Fibroblast of villous mesenchyme (primary cell): ENCODE measurements around the gene ANKIB1. TPM values are rescaled to one million over a fixed set of nuclear protein-coding genes. Genes with fewer than 3 reads are reported as not detected.
"Not testable (repeated sequence)": the region's sequence is repeated elsewhere in the genome, so short reads cannot be mapped to it uniquely, and the experiment has no call there.

Experiments used
- DNase-seq: peaks from one replicate; pipeline ENCODE4 v3.0.0-alpha.2; 2010; ENCODE audit warnings: low read depth
- H3K4me3 ChIP-seq: 2 replicates; pipeline ENCODE4 v1.5.1; 2011; ENCODE audit warnings: low read depth, mild to moderate bottlenecking, low read length
- total RNA-seq: library from RNA; depleted of rRNA; stranded (reverse); fragments of >200 nt; gene quantifications from 2 replicates; pipeline ENCODE4 v1.2.3, GENCODE V29; 2012
- TF ChIP-seq, protein P1 (sequence below): IDR thresholded peaks from 2 replicates; pipeline ENCODE4 v1.5.1; 2012; ENCODE audit warnings: low read depth, mild to moderate bottlenecking, low read length; ENCODE audit not compliant: insufficient read depth

ANKIB1 gene
- total RNA-seq, 1 donor, result 91.1 TPM

DNA sequence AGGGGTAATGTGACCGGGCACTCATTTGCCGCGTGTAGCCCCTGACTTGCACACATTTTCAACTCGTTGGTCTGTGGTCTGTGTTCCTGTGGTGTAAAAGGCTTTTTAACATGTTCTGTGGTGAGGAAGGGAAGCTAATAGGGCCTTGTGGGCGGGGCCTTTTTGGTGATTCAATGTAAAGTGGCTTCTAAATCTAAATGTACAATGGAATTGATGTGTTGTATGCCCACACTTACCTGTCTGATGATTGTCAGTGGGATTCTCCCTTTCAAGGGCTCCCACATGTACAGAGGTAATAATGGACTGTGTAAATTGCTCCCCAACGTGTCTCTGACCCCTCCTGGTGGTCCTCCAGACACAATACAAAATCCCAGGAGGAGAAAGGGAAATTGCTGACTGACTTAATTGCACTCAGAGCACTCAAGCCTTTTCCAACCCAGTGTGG, 158.4 kb downstream of the ANKIB1 start:
- TF ChIP-seq, protein P1, sequence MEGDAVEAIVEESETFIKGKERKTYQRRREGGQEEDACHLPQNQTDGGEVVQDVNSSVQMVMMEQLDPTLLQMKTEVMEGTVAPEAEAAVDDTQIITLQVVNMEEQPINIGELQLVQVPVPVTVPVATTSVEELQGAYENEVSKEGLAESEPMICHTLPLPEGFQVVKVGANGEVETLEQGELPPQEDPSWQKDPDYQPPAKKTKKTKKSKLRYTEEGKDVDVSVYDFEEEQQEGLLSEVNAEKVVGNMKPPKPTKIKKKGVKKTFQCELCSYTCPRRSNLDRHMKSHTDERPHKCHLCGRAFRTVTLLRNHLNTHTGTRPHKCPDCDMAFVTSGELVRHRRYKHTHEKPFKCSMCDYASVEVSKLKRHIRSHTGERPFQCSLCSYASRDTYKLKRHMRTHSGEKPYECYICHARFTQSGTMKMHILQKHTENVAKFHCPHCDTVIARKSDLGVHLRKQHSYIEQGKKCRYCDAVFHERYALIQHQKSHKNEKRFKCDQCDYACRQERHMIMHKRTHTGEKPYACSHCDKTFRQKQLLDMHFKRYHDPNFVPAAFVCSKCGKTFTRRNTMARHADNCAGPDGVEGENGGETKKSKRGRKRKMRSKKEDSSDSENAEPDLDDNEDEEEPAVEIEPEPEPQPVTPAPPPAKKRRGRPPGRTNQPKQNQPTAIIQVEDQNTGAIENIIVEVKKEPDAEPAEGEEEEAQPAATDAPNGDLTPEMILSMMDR, result peak; percentile 10
- no peak overlapping the region for H3K4me3 ChIP-seq
- DNase-seq, result no peak

DNA sequence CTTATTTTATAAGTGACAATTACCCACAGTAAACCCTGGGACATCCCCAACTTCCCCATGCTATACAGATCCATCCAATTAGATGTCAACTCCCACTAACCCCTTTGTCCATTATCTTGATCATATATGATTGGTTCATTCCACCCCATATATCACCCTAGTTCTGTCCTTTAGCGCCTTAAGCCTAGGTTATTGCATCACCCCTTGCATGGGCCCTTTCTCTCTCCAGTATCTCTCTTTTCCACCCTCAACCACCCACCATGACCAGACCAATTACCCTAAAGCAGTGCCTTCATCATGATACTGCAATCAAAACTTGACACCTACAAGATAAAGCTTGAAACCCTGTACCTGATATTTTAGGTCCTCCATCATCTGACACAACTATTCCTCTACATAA, 163.6 kb downstream of the ANKIB1 start:
- TF ChIP-seq, protein P1, result no peak
- H3K4me3 ChIP-seq, result no peak overlapping the region
- no peak for DNase-seq

DNA sequence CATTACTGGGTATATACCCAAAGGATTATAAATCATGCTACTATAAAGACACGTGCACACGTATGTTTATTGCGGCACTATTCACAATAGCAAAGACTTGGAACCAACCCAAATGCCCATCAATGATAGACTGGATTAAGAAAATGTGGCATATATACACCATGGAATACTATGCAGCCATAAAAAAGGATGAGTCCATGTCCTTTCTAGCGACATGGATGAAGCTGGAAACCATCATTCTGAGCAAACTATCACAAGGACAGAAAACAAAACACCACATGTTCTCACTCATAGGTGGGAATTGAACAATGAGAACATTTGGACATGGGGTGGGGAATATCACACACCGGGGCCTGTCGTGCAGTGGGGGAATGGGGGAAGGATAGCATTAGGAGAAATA, 164.4 kb downstream of the ANKIB1 start:
- H3K4me3 ChIP-seq, DNase-seq: not testable (repeated sequence)

DNA sequence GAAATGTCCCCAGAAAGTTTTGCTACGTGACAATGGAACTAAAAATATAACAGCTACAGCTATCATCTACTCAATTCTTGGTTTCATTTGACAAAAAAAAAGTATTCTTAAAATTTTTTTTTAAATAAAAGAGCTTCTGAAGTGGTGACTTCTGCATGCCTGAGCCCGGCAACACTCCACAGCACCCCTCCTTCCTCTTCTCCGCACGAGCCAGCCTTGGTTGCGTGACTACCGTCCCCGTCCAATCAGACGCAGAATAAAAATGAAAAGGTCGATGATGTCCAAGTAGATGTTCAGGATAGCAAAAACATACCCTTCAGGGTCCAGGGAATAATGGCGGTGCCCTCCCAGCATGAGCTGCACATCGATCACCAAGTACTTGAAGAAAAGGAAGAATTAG, 167.0 kb downstream of the ANKIB1 start:
- DNase-seq, result no peak
- no peak overlapping the region for H3K4me3 ChIP-seq
- TF ChIP-seq, protein P1, result no peak

DNA sequence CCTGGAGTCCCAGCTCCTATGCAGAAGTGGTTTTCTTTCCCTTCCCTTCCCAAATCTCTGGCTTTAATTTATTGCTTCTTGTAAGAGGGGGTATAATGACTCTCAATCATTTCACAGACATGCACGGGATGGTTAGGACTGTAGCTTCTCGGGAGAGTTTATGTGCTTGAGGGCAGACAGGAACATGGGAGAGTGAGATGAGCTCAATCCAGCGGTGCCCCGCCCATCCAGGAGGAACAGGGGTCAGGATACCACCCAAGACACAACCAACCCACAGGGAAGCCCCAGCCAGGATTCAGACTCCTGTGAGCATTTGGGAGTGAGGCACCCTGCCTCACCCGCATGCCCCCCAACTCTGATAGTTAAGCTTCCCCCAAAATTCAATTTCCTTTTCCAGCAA, 167.8 kb downstream of the ANKIB1 start:
- no peak for DNase-seq
- TF ChIP-seq, protein P1, result no peak
- no peak overlapping the region for H3K4me3 ChIP-seq

DNA sequence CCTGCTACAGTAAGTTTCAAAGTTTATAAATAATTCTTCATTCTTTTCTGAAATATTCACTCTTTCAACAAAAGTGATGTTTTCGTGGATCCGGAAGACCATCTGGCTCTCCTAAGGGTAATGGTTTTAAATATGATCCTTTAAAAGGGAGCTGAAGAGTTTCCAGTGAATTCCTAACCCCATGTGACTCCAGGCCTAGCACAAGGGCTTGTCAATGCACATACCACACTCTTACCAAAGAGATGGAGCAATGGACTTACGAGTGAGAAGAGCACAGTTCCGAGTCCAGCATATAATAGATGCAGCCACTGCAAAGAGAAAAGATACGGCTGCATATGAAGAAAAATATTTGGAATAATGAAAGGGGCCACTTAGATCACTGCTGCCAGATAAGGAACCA, 169.5 kb downstream of the ANKIB1 start:
- DNase-seq, result peak; percentile 58
- H3K4me3 ChIP-seq, result no peak overlapping the region
- TF ChIP-seq, protein P1, result no peak

DNA sequence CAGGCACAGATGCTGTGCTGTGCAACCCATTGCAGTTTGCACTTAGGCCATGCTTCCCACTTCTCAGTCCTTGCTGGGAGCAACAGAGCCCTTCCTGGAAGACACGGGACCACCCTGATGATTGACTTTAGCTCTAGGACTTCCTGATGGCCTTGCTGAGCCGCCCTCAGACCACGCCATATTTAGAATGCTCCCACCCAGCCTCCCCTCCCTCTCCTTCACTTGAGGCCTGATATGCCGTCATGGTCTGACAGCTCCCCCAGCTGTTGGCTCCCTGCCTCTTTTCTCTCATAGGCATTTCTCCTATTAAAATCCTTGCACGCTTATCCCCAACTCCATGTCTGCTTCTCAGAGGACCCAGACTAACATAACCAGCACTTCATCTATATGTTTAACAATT, 172.1 kb downstream of the ANKIB1 start:
- no peak overlapping the region for H3K4me3 ChIP-seq
- TF ChIP-seq, protein P1, result no peak
- no peak for DNase-seq
